NT2/D1 (cell line): ENCODE data around the gene ABO.
A peak's percentile ranks its signal among the peaks of the same experiment; 100 is the strongest.
"Not testable (repeated sequence)": the region's sequence is repeated elsewhere in the genome, so short reads cannot be mapped to it uniquely, and the experiment has no call there.

Experiments
- DNase-seq: peaks from one replicate; pipeline ENCODE4 v3.0.0-alpha.2; 2011; ENCODE audit warnings: low read depth, low spot score
- H3K27me3 ChIP-seq: 2 replicates; pipeline ENCODE4 v1.6.0; 2011; ENCODE audit warnings: mild to moderate bottlenecking; ENCODE audit not compliant: insufficient read length, insufficient read depth
- H3K36me3 ChIP-seq: 2 replicates; pipeline ENCODE4 v1.6.1; 2011; ENCODE audit warnings: mild to moderate bottlenecking, low read length, mixed read lengths; ENCODE audit not compliant: insufficient read depth, insufficient read length
- H3K4me1 ChIP-seq: 2 replicates; pipeline ENCODE4 v1.5.1; 2011; ENCODE audit not compliant: insufficient read depth, insufficient read length
- H3K4me3 ChIP-seq: 2 replicates; pipeline ENCODE4 v1.5.1; 2011; ENCODE audit warnings: low read depth; ENCODE audit not compliant: insufficient read length
- H3K9ac ChIP-seq: 2 replicates; pipeline ENCODE4 v1.6.0; 2011; ENCODE audit warnings: low read depth; ENCODE audit not compliant: insufficient read length
- H3K9me3 ChIP-seq: 2 replicates; pipeline ENCODE4 v1.5.1; 2011; ENCODE audit warnings: mild to moderate bottlenecking, low read length; ENCODE audit not compliant: insufficient read depth
- SUZ12 ChIP-seq: IDR thresholded peaks from 2 replicates; pipeline ENCODE4 v1.6.1; 2011; ENCODE audit not compliant: insufficient read length, insufficient read depth; ENCODE audit errors: extremely low read depth
- YY1 ChIP-seq: IDR thresholded peaks from 2 replicates; pipeline ENCODE4 v1.6.1; 2011; ENCODE audit not compliant: insufficient read length, insufficient read depth
- ZNF274 ChIP-seq: IDR thresholded peaks from 2 replicates; pipeline ENCODE4 v1.6.1; 2011; ENCODE audit warnings: mild to moderate bottlenecking, low read depth, low read length

Gene ABO

DNA sequence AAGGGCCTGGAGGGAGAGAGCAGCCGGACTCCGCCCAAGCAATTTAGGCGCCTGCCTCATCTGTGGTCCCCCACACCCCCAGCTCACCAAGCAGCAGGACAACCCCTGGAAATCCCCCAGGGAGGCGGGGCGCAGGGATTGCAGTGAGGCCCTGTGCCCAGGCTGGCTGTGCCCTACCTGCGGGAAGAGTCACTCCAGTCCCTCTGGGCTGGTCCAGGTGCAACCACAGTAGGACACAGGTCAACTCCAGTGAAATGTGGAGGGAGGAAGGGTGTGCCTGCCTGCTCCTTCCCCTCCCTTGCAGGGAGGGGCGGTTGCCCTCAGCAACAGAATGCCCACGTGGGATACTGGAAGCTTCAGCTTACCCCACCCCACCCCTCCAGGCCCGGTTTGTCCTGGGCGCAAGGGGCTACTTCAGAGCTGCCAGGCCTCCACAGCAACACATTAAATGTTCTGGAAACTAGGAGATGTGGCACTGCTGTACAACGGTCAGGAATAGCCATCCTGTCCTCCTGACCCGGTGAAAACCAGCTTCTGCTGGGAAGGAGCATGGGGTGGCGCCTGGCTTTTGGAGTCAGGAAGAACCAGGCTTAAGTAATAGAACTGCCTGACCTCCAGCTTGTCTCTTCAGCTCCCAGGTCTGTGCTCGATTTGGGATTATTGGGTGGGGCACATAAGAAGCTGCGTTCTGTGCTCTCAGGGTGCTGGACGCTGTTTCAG, 22.5 kb downstream of the ABO start:
- Histone ChIP-seq H3K9me3 (no peaks in the 10 kb centered on the region), H3K4me1 (peaks cover 5% of the 10 kb centered on the region), H3K27me3 (no peaks in the 10 kb centered on the region), H3K4me3 (no peak overlapping the region), H3K9ac (peak overlapping the region; percentile 38), H3K36me3 (no peaks in the 10 kb centered on the region)
- TF ChIP-seq SUZ12: no peak
- no peak for TF ChIP-seq ZNF274
- TF ChIP-seq YY1: no peak
- no peak for DNase-seq

DNA sequence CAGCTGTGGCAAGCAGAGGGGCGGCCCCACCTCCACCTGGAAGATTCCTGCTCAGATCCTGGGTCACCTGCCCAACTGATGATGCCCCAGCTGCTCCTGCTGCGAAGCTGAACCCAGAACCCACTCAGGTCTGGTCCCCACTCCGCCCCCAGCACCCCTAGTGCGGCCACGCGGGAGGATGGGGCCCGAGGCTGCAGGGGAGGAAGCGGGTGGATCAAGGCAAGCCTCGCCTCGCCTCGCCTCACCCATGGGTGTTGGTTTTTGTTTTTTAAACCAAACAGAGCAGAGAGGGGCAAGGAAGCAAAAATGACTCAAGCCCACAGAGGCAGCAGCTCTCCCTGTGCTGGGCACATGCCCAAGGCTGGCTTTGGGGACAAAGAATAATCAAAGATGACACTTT, 23.2 kb downstream of the ABO start:
- H3K4me1 ChIP-seq: peaks cover 5% of the 10 kb centered on the region
- no peaks in the 10 kb centered on the region for H3K9me3 ChIP-seq
- H3K36me3 ChIP-seq: no peaks in the 10 kb centered on the region
- DNase-seq: no peak
- TF ChIP-seq SUZ12 (no peak), ZNF274 (no peak), YY1 (no peak)
- H3K9ac ChIP-seq: no peak overlapping the region
- no peaks in the 10 kb centered on the region for H3K27me3 ChIP-seq
- no peak overlapping the region for H3K4me3 ChIP-seq

DNA sequence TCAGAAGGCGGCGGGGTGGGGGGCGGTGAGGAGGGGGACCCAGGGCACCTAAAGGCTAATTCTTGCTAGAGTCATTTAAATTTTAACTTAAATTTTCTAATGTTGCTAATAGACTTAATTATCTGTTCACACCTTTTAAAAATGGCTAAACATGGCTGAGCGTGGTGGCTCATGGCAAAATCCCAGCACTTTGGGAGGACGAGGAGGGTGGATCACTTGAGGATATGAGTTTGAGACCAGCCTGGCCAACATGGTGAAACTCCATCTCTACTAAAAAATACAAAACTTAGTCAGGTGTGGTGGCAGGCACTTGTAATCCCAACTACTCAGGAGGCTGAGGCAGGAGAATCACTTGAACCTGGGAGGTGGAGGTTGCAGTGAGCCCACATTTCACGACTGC, 23.8 kb downstream of the ABO start:
- not testable (repeated sequence) for H3K27me3 ChIP-seq

DNA sequence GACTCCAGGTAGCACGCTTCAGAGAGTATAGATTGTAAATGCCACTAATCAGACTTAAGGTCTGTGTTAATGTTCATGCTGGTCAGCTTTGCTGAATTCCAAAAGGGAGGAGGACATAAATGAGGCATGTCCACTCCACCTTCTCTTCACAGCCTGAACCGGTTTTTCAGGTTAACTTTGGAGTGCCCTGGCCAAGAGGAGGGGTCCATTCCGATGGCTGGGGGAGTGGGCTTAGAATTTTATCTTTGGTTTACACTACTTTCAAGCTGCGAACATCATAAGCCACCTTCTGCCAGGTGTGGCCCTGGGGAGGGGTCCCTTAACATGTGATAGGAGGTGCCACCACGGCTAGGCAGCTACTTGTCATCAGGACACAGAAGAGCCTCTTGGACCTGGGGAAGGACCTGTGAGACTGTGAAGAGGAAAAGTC, 24.2 kb downstream of the ABO start:
- Histone ChIP-seq H3K9me3 (no peaks in the 10 kb centered on the region), H3K4me1 (peaks cover 5% of the 10 kb centered on the region), H3K27me3 (no peaks in the 10 kb centered on the region), H3K36me3 (no peaks in the 10 kb centered on the region), H3K9ac (no peak overlapping the region), H3K4me3 (no peak overlapping the region)
- DNase-seq: no peak
- TF ChIP-seq YY1 (no peak), SUZ12 (no peak), ZNF274 (no peak)

More for the DNA sequence above, 23.8 kb downstream of the ABO start:
- H3K36me3 ChIP-seq, DNase-seq, H3K9ac ChIP-seq, H3K4me3 ChIP-seq, H3K4me1 ChIP-seq, H3K9me3 ChIP-seq: not testable (repeated sequence)

DNA sequence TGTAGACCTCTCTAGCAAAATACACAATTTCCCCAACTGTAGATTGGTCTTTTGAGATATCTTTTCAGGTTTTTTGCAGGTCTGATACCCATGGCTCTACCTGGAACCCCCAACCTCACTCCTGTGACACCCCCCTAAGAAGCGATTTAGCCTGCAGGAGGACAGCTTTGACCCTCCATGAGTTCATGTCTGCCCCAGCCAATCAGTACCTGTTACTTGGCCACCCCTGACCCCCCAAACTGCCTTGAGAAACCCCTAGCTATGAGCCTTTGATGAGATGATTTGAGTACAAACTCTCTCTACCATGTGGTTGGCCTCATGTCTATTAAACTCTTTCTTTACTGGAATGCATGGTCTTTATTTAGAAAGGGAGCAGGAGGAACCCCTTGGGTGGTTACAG, 25.7 kb downstream of the ABO start:
- DNase-seq: no peak
- H3K36me3 ChIP-seq: no peaks in the 10 kb centered on the region
- peaks cover 5% of the 10 kb centered on the region for H3K4me1 ChIP-seq
- no peak overlapping the region for H3K4me3 ChIP-seq
- H3K9ac ChIP-seq: no peak overlapping the region
- no peaks in the 10 kb centered on the region for H3K9me3 ChIP-seq
- TF ChIP-seq SUZ12 (no peak), ZNF274 (no peak), YY1 (no peak)
- no peaks in the 10 kb centered on the region for H3K27me3 ChIP-seq

DNA sequence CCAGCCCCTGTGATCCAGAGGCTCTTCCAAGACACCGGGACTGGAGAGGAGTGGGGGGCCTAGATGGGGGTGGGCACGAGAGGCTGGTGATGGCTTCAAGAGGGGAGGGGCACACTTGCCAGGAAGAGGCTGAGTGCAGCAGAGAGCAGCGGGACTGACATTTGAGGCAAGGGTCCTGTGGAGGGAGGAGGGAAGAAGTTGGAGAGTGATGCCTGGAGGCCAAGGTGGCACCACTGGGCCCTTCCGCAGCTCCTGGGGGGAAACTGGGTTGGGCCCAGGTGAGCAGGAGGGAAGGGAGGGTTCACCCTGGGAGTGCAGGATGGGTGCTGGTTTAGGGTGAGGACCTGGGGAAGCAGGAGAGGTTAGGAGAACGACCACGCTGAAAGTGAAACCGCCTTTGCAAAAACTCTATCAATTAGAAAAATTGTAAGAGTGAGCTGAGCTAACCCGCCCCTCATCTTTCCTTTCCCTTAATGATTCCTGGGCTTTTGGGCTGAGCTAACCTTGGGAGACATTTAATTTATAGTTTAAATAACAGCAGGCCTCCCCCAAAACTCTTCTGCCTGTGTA, 26.2 kb downstream of the ABO start:
- peaks cover 5% of the 10 kb centered on the region for H3K4me1 ChIP-seq
- no peak overlapping the region for H3K9ac ChIP-seq
- no peaks in the 10 kb centered on the region for H3K9me3 ChIP-seq
- H3K27me3 ChIP-seq: no peaks in the 10 kb centered on the region
- no peak overlapping the region for H3K4me3 ChIP-seq
- TF ChIP-seq SUZ12 (no peak), YY1 (no peak), ZNF274 (no peak)
- no peaks in the 10 kb centered on the region for H3K36me3 ChIP-seq
- DNase-seq: no peak

DNA sequence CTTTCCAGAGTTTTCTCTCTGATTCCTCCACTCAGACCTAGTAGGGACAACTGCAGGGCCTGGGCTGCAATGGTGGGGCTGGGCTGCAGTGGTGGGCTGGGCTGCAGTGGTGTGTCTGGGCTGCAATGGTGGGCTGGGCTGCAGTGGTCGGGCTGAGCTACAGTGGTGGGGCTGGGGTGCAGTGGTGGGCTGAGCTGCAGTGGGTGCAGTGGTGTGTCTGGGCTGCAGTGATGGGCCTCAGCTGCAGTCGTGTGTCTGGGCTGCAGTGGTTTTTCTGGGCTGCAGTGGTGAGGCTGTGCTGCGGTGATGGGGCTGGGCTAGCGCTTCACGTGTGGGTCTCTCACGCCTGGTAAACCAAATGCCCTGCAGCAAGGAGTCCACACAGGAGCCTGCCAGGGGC, 27.4 kb downstream of the ABO start:
- Histone ChIP-seq H3K9me3 (no peaks in the 10 kb centered on the region), H3K36me3 (no peaks in the 10 kb centered on the region), H3K4me1 (peaks cover 5% of the 10 kb centered on the region), H3K27me3 (no peaks in the 10 kb centered on the region), H3K4me3 (no peak overlapping the region), H3K9ac (no peak overlapping the region)
- no peak for DNase-seq
- TF ChIP-seq YY1 (no peak), ZNF274 (no peak), SUZ12 (no peak)

DNA sequence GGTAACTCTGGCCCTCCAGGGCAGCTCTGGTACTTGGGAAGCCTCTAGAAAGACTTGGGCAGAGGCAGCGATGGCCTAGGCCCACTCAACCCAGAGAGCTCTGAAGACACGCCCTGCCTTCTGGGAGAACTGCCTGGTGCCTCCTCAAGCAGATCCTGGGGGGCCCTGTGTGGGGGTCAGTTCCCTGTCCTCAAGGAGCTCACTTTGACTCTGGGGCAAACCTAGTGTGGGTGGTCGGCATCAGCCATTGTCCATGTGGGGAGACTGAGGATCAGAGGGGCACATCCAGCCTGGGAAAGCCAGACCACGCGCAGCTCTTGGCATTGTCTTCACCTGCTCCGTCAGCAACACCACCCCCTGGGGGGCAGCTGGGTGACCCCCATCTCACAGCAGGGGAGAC, 28.0 kb downstream of the ABO start:
- DNase-seq: no peak
- H3K4me1 ChIP-seq: peaks cover under 1% of the 10 kb centered on the region
- H3K9ac ChIP-seq: no peak overlapping the region
- no peaks in the 10 kb centered on the region for H3K9me3 ChIP-seq
- H3K27me3 ChIP-seq: no peaks in the 10 kb centered on the region
- H3K36me3 ChIP-seq: no peaks in the 10 kb centered on the region
- no peak for TF ChIP-seq YY1
- no peak for TF ChIP-seq ZNF274
- TF ChIP-seq SUZ12: no peak
- no peak overlapping the region for H3K4me3 ChIP-seq
